Measurements from ENCODE around the gene IL17A. TPM values are rescaled to one million over a fixed set of nuclear protein-coding genes. Genes with fewer than 3 reads are reported as not detected.

IL17A gene
- total RNA-seq, 3 donors from 2014 or later: not detected

- Histone ChIP-seq H3K4me3 (no peak overlapping the region), H3K9me3 (no peaks in the 10 kb centered on the region), H3K27ac (no peak overlapping the region), H3K4me1 (no peaks in the 10 kb centered on the region), H3K36me3 (no peaks in the 10 kb centered on the region), H3K27me3 (no peaks in the 10 kb centered on the region)
- intact Hi-C loops (cut with DNase I; ENCODE audit: low total_unique reads): no loop called here
- DNase-seq (ENCODE audit: low spot score in 2 of 2): no peak
- TF ChIP-seq, protein P1, sequence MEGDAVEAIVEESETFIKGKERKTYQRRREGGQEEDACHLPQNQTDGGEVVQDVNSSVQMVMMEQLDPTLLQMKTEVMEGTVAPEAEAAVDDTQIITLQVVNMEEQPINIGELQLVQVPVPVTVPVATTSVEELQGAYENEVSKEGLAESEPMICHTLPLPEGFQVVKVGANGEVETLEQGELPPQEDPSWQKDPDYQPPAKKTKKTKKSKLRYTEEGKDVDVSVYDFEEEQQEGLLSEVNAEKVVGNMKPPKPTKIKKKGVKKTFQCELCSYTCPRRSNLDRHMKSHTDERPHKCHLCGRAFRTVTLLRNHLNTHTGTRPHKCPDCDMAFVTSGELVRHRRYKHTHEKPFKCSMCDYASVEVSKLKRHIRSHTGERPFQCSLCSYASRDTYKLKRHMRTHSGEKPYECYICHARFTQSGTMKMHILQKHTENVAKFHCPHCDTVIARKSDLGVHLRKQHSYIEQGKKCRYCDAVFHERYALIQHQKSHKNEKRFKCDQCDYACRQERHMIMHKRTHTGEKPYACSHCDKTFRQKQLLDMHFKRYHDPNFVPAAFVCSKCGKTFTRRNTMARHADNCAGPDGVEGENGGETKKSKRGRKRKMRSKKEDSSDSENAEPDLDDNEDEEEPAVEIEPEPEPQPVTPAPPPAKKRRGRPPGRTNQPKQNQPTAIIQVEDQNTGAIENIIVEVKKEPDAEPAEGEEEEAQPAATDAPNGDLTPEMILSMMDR (IDR thresholded peaks at IDR 0.05): no peak
- no peak for TF ChIP-seq POLR2AphosphoS5 (IDR thresholded peaks at IDR 0.05)
- no peak for TF ChIP-seq POLR2A (IDR thresholded peaks at IDR 0.05)
Measured at GRCh38 chr6:52149949-52150348, 36.2 kb upstream of the IL17A start.

GRCh38 chr6:52152070-52152423 lies 34.1 kb upstream of the IL17A start:
- TF ChIP-seq, protein P1 (IDR thresholded peaks at IDR 0.05): no peak
- TF ChIP-seq POLR2A (IDR thresholded peaks at IDR 0.05) (no peak), POLR2AphosphoS5 (IDR thresholded peaks at IDR 0.05) (no peak)
- H3K27ac ChIP-seq: no peak overlapping the region
- H3K4me3 ChIP-seq: no peak overlapping the region
- intact Hi-C loops (cut with DNase I; ENCODE audit: low total_unique reads): no loop called here
- no peaks in the 10 kb centered on the region for H3K9me3 ChIP-seq
- H3K36me3 ChIP-seq: no peaks in the 10 kb centered on the region
- no peak for DNase-seq (ENCODE audit: low spot score in 2 of 2)
- H3K4me1 ChIP-seq: no peaks in the 10 kb centered on the region
- no peaks in the 10 kb centered on the region for H3K27me3 ChIP-seq

DNA sequence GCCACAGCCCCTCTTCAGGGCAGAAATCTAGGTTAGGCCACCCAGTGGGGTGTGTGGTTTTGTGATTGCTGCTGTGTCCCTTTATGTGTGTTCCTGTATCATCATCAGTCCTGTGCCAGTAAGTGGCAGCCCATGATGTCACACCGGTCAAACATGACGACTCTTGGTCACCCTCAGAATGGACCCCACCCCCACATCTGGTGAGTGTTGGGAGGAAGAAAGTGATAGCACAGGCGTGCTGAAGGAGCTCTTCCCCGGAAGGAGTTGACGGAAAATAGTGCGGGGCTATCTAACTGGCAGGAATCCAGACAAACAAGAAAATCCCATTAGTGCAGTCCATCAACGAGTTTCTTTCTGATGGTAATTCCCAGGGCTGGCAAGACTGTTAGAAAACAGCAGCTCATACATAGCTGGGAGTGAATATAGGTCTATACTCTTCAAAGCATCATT lies 33.4 kb upstream of the IL17A start:
- Histone ChIP-seq H3K36me3 (no peaks in the 10 kb centered on the region), H3K4me1 (no peaks in the 10 kb centered on the region), H3K9me3 (no peaks in the 10 kb centered on the region), H3K27ac (no peak overlapping the region), H3K4me3 (no peak overlapping the region), H3K27me3 (no peaks in the 10 kb centered on the region)
- no peak for TF ChIP-seq POLR2A (IDR thresholded peaks at IDR 0.05)
- TF ChIP-seq POLR2AphosphoS5 (IDR thresholded peaks at IDR 0.05): no peak
- TF ChIP-seq, protein P1 (IDR thresholded peaks at IDR 0.05): no peak
- intact Hi-C loops (cut with DNase I; ENCODE audit: low total_unique reads): no loop called here
- no peak for DNase-seq (ENCODE audit: low spot score in 2 of 2)

GRCh38 chr6:52154381-52154780 lies 31.8 kb upstream of the IL17A start:
- intact Hi-C loops (cut with DNase I; ENCODE audit: low total_unique reads): no loop called here
- Histone ChIP-seq H3K36me3 (no peaks in the 10 kb centered on the region), H3K4me3 (no peak overlapping the region), H3K4me1 (no peaks in the 10 kb centered on the region), H3K27me3 (no peaks in the 10 kb centered on the region), H3K27ac (no peak overlapping the region), H3K9me3 (no peaks in the 10 kb centered on the region)
- TF ChIP-seq, protein P1 (IDR thresholded peaks at IDR 0.05): no peak
- no peak for TF ChIP-seq POLR2AphosphoS5 (IDR thresholded peaks at IDR 0.05)
- TF ChIP-seq POLR2A (IDR thresholded peaks at IDR 0.05): no peak
- DNase-seq (ENCODE audit: low spot score in 2 of 2): no peak

DNA sequence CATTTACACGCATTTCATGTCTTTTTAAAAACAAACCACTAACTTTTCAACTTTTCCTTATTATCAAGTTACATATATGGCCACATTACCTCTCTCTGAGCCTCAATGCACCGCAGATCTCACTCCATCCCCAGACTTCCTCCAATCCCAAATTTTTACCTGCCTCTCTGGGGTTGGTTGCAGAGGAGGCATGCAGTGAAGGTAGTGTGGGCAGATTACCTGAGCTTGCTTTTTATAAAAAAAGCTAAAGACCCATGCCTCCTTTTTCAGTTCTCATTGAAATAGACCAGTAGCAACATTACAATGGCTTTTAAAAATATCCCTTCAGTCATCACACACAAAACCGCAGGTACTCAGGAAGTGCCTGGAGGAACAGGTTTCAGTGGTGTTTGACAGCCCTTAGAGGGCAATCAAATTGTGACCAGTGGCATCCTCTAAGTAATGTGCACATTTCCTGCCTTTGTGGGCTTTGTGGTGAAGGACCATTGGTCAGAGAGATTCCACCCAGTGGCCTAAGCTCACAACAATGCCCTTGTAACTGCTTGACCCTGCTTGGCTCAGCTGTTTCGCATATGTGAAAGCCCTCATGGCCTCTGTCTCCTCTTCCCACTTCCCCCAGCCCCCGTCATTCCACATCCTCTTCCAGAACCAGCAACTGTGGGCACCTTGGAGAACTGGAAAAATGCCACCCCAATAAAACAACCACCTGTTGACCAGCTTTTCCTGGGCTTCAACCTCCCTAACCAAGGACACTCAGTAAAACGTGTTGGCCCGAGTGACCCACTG lies 30.2 kb upstream of the IL17A start:
- no peak for DNase-seq (ENCODE audit: low spot score in 2 of 2)
- Histone ChIP-seq H3K27me3 (no peaks in the 10 kb centered on the region), H3K4me3 (no peak overlapping the region), H3K36me3 (no peaks in the 10 kb centered on the region), H3K27ac (no peak overlapping the region), H3K4me1 (no peaks in the 10 kb centered on the region), H3K9me3 (no peaks in the 10 kb centered on the region)
- intact Hi-C loops (cut with DNase I; ENCODE audit: low total_unique reads): no loop called here
- TF ChIP-seq, protein P1 (IDR thresholded peaks at IDR 0.05): no peak
- no peak for TF ChIP-seq POLR2AphosphoS5 (IDR thresholded peaks at IDR 0.05)
- no peak for TF ChIP-seq POLR2A (IDR thresholded peaks at IDR 0.05)

Data from breast epithelium (tissue), 4 donors.